SK-N-SH treated with all-trans-retinoic acid at 6 μM for 48 hours (cell line): Measurements from ENCODE around the gene PIWIL1.

ENCODE experiments used
- ATAC-seq: fragments of 200-7000 bp; cut with Tn5 transposase; 3 replicates; pipeline ENCODE4 v1.9.1; 2020; ENCODE audit warnings: mild to moderate bottlenecking, moderate library complexity
- ARNTL ChIP-seq: fragments of 450-650 bp; formaldehyde crosslinking; IDR thresholded peaks from 2 replicates; pipeline ENCODE4 v1.5.0; 2020; ENCODE audit warnings: low read depth, mild to moderate bottlenecking, moderate library complexity, borderline replicate concordance
- BACH2 ChIP-seq: fragments of 250-450 bp; sonication (Bioruptor Pico); IDR thresholded peaks from 2 replicates; pipeline ENCODE4 v1.9.0; 2021; ENCODE audit warnings: mild to moderate bottlenecking, borderline replicate concordance
- CSDC2 ChIP-seq: fragments of 250-450 bp; sonication (Bioruptor Pico); IDR thresholded peaks from 2 replicates; pipeline ENCODE4 v1.5.0; 2020; ENCODE audit warnings: mild to moderate bottlenecking, moderate library complexity
- ESRRG ChIP-seq: fragments of 250-450 bp; sonication (Bioruptor Pico); IDR thresholded peaks from 2 replicates; pipeline ENCODE4 v1.6.1; 2021; ENCODE audit warnings: mild to moderate bottlenecking
- GLIS3 ChIP-seq: fragments of 250-450 bp; sonication (Bioruptor Pico); IDR thresholded peaks from 2 replicates; pipeline ENCODE4 v1.5.0; 2020; ENCODE audit warnings: mild to moderate bottlenecking, moderate library complexity
- ISL1 ChIP-seq: fragments of 250-450 bp; sonication (Bioruptor Pico); IDR thresholded peaks from 2 replicates; pipeline ENCODE4 v2.1.2; 2022; ENCODE audit warnings: mild to moderate bottlenecking, moderate library complexity
- OSR1 ChIP-seq: fragments of 250-450 bp; sonication (Bioruptor Pico); IDR thresholded peaks from 2 replicates; pipeline ENCODE4 v1.8.0; 2022; ENCODE audit warnings: moderate library complexity, mild to moderate bottlenecking, inconsistent platforms
- POU6F1 ChIP-seq: fragments of 250-450 bp; sonication (Bioruptor Pico); IDR thresholded peaks from 2 replicates; pipeline ENCODE4 v1.8.0; 2021; ENCODE audit warnings: low read depth, mild to moderate bottlenecking, moderate library complexity, borderline replicate concordance
- PPARA ChIP-seq: fragments of 250-450 bp; sonication (Bioruptor Pico); IDR thresholded peaks from 2 replicates; pipeline ENCODE4 v1.5.0; 2020; ENCODE audit warnings: mild to moderate bottlenecking, borderline replicate concordance
- RARB ChIP-seq: fragments of 250-450 bp; sonication (Bioruptor Pico); IDR thresholded peaks from 2 replicates; pipeline ENCODE4 v1.8.0; 2021; ENCODE audit warnings: mild to moderate bottlenecking, moderate library complexity
- SNAI2 ChIP-seq: fragments of 250-450 bp; sonication (Bioruptor Pico); IDR thresholded peaks from 2 replicates; pipeline ENCODE4 v1.5.0; 2020; ENCODE audit warnings: mild to moderate bottlenecking, moderate library complexity
- TCF4 ChIP-seq: fragments of 250-450 bp; sonication (Bioruptor Pico); IDR thresholded peaks from 2 replicates; pipeline ENCODE4 v1.8.0; 2021; ENCODE audit warnings: mild to moderate bottlenecking, moderate library complexity, borderline replicate concordance
- TOX ChIP-seq: fragments of 250-450 bp; sonication (Bioruptor Pico); IDR thresholded peaks from 2 replicates; pipeline ENCODE4 v1.8.0; 2021; ENCODE audit warnings: mild to moderate bottlenecking, moderate library complexity, borderline replicate concordance
- TSHZ2 ChIP-seq: fragments of 250-450 bp; sonication (Bioruptor Pico); IDR thresholded peaks from 2 replicates; pipeline ENCODE4 v1.5.0; 2020; ENCODE audit warnings: mild to moderate bottlenecking, moderate library complexity
- ZFP3 ChIP-seq: fragments of 250-450 bp; sonication (Bioruptor Pico); IDR thresholded peaks from 2 replicates; pipeline ENCODE4 v1.5.0; 2020; ENCODE audit warnings: mild to moderate bottlenecking, moderate library complexity
- ZFP30 ChIP-seq: fragments of 450-650 bp; formaldehyde crosslinking; IDR thresholded peaks from 2 replicates; pipeline ENCODE4 v1.5.0; 2022; ENCODE audit warnings: mild to moderate bottlenecking, moderate library complexity
- ZNF565 ChIP-seq: fragments of 450-650 bp; formaldehyde crosslinking; conservative IDR thresholded peaks from 2 replicates; pipeline ENCODE4 v1.5.0; 2020; ENCODE audit warnings: low read depth, mild to moderate bottlenecking, moderate library complexity
- ZNF70 ChIP-seq: fragments of 450-650 bp; formaldehyde crosslinking; IDR thresholded peaks from 2 replicates; pipeline ENCODE4 v1.5.0; 2020; ENCODE audit warnings: mild to moderate bottlenecking, moderate library complexity
- ZNF8 ChIP-seq: fragments of 450-650 bp; formaldehyde crosslinking; IDR thresholded peaks from 2 replicates; pipeline ENCODE4 v1.5.0; 2020; ENCODE audit warnings: mild to moderate bottlenecking, moderate library complexity
- TF ChIP-seq, protein P1 (sequence below): fragments of 250-450 bp; sonication (Bioruptor Pico); IDR thresholded peaks from 2 replicates; pipeline ENCODE4 v1.5.1; 2021; ENCODE audit warnings: mild to moderate bottlenecking, moderate library complexity
- TF ChIP-seq, protein P2 (sequence below): fragments of 250-450 bp; sonication (Bioruptor Pico); IDR thresholded peaks from 2 replicates; pipeline ENCODE4 v1.8.0; 2020; ENCODE audit warnings: mild to moderate bottlenecking, moderate library complexity, borderline replicate concordance

Gene PIWIL1

DNA sequence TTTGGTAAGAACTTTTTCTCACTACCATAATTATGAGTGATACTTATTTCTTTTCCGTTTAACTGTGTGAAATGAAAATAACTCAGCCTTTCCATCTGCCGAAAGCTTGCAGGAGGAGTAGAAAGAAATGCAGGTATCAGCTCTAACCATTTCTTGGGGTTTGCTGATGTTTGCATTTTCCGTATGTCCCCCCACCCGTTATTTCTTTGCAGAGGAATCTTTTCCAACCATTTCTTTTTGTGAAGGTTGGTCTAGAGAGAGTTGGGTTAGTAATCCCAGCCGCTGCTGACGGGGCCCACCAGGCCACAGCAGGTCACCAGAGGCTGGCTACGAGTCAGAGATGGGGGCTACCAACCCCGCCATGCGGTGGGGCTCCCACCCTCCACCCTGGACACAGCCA is 7.0 kb upstream of the PIWIL1 start:
- no peak for ATAC-seq
- TF ChIP-seq ZNF8 (no peak), TCF4 (no peak), ZFP3 (no peak), PPARA (CRISPR knock-in tag) (no peak), ESRRG (no peak), ISL1 (no peak), POU6F1 (CRISPR knock-in tag) (no peak), OSR1 (CRISPR knock-in tag) (no peak)
- TF ChIP-seq, protein P1, sequence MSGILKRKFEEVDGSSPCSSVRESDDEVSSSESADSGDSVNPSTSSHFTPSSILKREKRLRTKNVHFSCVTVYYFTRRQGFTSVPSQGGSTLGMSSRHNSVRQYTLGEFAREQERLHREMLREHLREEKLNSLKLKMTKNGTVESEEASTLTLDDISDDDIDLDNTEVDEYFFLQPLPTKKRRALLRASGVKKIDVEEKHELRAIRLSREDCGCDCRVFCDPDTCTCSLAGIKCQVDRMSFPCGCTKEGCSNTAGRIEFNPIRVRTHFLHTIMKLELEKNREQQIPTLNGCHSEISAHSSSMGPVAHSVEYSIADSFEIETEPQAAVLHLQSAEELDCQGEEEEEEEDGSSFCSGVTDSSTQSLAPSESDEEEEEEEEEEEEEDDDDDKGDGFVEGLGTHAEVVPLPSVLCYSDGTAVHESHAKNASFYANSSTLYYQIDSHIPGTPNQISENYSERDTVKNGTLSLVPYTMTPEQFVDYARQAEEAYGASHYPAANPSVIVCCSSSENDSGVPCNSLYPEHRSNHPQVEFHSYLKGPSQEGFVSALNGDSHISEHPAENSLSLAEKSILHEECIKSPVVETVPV (CRISPR knock-in tag), result no peak

DNA sequence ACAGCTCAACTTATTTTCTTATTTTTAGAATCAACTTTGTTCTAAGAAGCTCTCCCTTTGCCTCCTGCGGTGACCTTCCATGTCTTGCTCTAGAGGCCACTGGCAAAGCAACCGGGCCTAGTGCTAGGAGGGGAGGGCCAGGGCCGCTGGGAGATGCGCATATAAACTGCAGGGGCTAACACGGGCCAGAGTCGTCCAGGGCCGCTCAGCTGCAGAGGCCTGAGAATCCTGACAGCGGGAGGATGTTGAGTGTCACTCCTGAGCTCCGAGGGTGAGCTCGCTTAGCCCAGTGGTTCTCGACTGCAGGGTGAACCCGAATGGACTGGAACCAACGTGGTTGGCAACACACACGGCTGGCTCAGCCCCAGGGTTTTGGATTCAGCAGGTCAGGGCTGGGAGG is 6.5 kb upstream of the PIWIL1 start:
- no peak for ATAC-seq
- TF ChIP-seq, protein P2, sequence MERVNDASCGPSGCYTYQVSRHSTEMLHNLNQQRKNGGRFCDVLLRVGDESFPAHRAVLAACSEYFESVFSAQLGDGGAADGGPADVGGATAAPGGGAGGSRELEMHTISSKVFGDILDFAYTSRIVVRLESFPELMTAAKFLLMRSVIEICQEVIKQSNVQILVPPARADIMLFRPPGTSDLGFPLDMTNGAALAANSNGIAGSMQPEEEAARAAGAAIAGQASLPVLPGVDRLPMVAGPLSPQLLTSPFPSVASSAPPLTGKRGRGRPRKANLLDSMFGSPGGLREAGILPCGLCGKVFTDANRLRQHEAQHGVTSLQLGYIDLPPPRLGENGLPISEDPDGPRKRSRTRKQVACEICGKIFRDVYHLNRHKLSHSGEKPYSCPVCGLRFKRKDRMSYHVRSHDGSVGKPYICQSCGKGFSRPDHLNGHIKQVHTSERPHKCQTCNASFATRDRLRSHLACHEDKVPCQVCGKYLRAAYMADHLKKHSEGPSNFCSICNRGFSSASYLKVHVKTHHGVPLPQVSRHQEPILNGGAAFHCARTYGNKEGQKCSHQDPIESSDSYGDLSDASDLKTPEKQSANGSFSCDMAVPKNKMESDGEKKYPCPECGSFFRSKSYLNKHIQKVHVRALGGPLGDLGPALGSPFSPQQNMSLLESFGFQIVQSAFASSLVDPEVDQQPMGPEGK (CRISPR knock-in tag), result no peak
- TF ChIP-seq ZFP3 (no peak), ZFP30 (CRISPR knock-in tag) (no peak), ZNF565 (CRISPR knock-in tag) (no peak), ISL1 (no peak), BACH2 (CRISPR knock-in tag) (no peak), ZNF70 (no peak), TCF4 (no peak), SNAI2 (CRISPR knock-in tag) (no peak), OSR1 (CRISPR knock-in tag) (no peak), ZNF8 (no peak), PPARA (CRISPR knock-in tag) (no peak), TOX (CRISPR knock-in tag) (no peak), CSDC2 (CRISPR knock-in tag) (no peak), RARB (CRISPR knock-in tag) (no peak), GLIS3 (no peak), TSHZ2 (CRISPR knock-in tag) (no peak), POU6F1 (CRISPR knock-in tag) (no peak), ARNTL (no peak)

GRCh38 chr12:130333341-130333740 is 4.3 kb upstream of the PIWIL1 start:
- ATAC-seq, result no peak

More at GRCh38 chr12:130333341-130333740, 4.3 kb upstream of the PIWIL1 start:
- no peak for TF ChIP-seq TCF4
- TF ChIP-seq, protein P2 (CRISPR knock-in tag), result no peak
